IPS DF 6.9 (cell line): ENCODE data around the gene LRRC63.

ENCODE experiments used
- DNase-seq: peaks from one replicate; pipeline ENCODE4 v3.0.0-alpha.2; 2013; ENCODE audit warnings: low read depth, low spot score
- H3K27ac ChIP-seq: one replicate; pipeline ENCODE4 v1.5.1; 2013; ENCODE audit warnings: low read length, control low read depth
- H3K27me3 ChIP-seq: 2 replicates; pipeline ENCODE4 v1.6.1; 2013; ENCODE audit warnings: mild to moderate bottlenecking, low read length; ENCODE audit not compliant: control insufficient read depth, insufficient read depth
- H3K36me3 ChIP-seq: 2 replicates; pipeline ENCODE4 v1.6.1; 2013; ENCODE audit warnings: low read length; ENCODE audit not compliant: control insufficient read depth, insufficient read depth
- H3K4me1 ChIP-seq: 2 replicates; pipeline ENCODE4 v1.6.1; 2013; ENCODE audit warnings: low read length; ENCODE audit not compliant: control insufficient read depth, insufficient read depth
- H3K4me3 ChIP-seq: 2 replicates; pipeline ENCODE4 v1.5.1; 2013; ENCODE audit warnings: mild to moderate bottlenecking, low read length
- H3K9me3 ChIP-seq: 2 replicates; pipeline ENCODE4 v1.6.1; 2013; ENCODE audit warnings: low read length, inconsistent platforms; ENCODE audit not compliant: control insufficient read depth, insufficient read depth
- WGBS: extraction: QIAGEN DNeasy Blood & Tissue Kit; methylation state at CpG from one replicate; pipeline ENCODE4 v1.1.7; 2013; ENCODE audit warnings: mixed read lengths, missing lambda C conversion rate; ENCODE audit not compliant: insufficient read length, insufficient coverage; 5-methylcytosine and 5-hydroxymethylcytosine counted together

Gene LRRC63

DNA sequence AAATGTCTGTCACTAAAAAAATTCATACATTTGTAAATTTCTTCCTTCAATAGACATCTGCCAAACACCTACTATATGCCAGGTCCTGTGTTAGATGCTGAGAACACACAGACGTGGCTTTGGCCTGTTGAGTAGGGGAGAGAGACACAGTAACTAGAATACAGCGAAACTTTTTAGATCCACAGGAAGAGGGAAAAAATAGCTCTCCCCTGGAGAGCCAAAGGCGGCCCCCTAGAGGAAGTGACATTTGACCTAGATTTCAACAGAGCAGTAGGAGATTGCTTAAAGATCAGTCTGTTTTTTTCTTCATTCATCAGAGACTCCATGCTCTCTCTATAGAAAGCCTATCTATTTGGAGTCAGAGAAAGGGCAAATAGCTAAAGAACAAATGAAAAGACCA is 41.0 kb upstream of the LRRC63 start:
- Histone ChIP-seq H3K4me1 (no peaks in the 10 kb centered on the region), H3K9me3 (no peaks in the 10 kb centered on the region), H3K4me3 (no peak overlapping the region), H3K27me3 (no peaks in the 10 kb centered on the region), H3K27ac (no peak overlapping the region), H3K36me3 (no peaks in the 10 kb centered on the region)
- DNase-seq, result no peak
- no CpG with 5 or more reads among the region's 3 CpGs for WGBS

DNA sequence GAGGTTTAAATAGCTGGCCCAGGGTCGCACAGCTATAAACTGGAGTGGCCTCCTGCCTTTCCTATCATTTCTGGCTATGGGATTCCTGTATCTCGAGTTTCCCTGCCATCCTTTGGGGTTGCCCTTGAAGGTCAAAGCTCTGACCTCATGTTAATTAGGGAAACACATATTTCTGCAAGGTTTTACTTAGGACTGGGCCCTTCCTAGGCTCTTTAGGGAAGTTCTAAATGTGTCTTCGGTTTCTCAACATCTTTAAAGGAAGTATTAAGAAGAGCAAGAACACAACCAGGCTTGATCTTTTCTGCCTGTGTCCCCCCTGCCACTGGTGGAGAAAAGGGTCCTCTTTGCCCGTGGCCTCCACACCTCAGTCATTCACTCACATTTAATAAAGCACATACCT is 40.5 kb upstream of the LRRC63 start:
- WGBS, result no CpG with 5 or more reads among the region's 4 CpGs
- no peak for DNase-seq
- no peaks in the 10 kb centered on the region for H3K36me3 ChIP-seq
- H3K9me3 ChIP-seq, result no peaks in the 10 kb centered on the region
- H3K4me3 ChIP-seq, result no peak overlapping the region
- no peaks in the 10 kb centered on the region for H3K4me1 ChIP-seq
- H3K27me3 ChIP-seq, result no peaks in the 10 kb centered on the region
- no peak overlapping the region for H3K27ac ChIP-seq

DNA sequence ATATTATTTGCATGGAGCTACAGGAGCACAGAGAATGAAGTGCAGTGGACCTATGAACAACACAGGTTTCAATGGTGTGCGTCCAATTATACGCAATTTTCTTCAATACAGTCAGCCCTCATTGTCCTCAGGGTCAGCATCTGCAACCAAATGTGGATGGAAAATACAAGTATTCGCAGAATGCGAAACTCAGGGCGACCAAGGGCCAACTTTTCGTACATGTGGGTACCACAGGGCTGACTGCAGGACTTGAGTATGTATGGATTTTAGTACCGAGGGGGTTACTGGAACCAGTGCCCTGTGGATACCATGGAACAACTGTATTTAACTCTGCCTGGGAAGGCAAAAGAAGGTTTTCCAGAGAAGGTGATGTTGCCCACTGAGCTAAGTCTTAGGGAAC is 40.0 kb upstream of the LRRC63 start:
- no peak overlapping the region for H3K4me3 ChIP-seq

DNA sequence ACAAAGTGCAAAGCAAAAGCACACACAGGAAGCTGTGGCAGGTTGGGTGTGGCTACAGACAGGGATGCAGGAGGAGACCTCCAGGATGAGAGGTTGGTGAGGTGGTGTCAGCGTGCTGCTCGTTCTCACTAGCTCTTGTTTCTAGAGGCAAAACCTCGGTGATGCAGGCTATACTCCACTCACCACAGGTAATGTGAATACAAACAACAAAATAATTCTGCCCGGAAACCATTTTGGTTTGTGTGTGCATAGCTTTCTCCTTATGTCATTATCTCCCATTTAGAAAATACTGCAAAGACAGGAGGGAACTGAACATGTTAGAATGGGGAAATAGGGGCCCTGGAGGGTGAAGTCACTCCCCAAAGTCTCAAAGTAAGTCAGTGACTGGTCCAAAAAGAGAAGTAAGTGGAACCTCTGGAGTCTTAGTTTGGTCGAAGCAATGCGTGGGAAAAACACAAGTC is 39.2 kb upstream of the LRRC63 start:
- no CpG with 5 or more reads among the region's 6 CpGs for WGBS
- H3K4me1 ChIP-seq, result no peaks in the 10 kb centered on the region
- H3K9me3 ChIP-seq, result no peaks in the 10 kb centered on the region
- H3K36me3 ChIP-seq, result no peaks in the 10 kb centered on the region
- H3K27ac ChIP-seq, result no peak overlapping the region
- H3K27me3 ChIP-seq, result no peaks in the 10 kb centered on the region
- DNase-seq, result no peak
- no peak overlapping the region for H3K4me3 ChIP-seq

More for the DNA sequence above, 40.0 kb upstream of the LRRC63 start:
- Histone ChIP-seq H3K27ac (no peak overlapping the region), H3K9me3 (no peaks in the 10 kb centered on the region), H3K36me3 (no peaks in the 10 kb centered on the region), H3K4me1 (no peaks in the 10 kb centered on the region), H3K27me3 (no peaks in the 10 kb centered on the region)
- WGBS, result no CpG with 5 or more reads among the region's 7 CpGs
- DNase-seq, result no peak

DNA sequence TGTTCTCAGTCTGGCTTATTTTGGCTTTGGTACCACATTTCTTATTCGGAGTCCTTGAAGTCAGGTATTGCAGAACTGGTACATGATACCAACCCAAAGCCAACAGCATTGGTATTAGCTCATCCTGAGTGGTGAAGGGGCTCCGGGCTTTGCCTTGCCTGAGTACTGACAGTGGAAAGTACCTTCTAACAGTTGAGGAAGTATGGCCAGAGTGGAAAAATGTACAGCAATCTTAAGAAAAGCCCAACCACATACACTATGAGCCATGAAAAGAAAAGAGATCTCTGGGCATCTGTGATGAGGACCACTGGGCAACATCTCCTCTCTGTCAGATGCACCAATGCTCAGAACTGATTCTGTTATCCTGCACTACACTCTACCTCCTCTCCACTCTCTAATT is 38.1 kb upstream of the LRRC63 start:
- WGBS, result no CpG with 5 or more reads among the region's 2 CpGs
- H3K27me3 ChIP-seq, result no peaks in the 10 kb centered on the region
- H3K9me3 ChIP-seq, result no peaks in the 10 kb centered on the region
- no peaks in the 10 kb centered on the region for H3K36me3 ChIP-seq
- H3K4me1 ChIP-seq, result no peaks in the 10 kb centered on the region
- no peak overlapping the region for H3K27ac ChIP-seq
- H3K4me3 ChIP-seq, result no peak overlapping the region
- DNase-seq, result no peak

DNA sequence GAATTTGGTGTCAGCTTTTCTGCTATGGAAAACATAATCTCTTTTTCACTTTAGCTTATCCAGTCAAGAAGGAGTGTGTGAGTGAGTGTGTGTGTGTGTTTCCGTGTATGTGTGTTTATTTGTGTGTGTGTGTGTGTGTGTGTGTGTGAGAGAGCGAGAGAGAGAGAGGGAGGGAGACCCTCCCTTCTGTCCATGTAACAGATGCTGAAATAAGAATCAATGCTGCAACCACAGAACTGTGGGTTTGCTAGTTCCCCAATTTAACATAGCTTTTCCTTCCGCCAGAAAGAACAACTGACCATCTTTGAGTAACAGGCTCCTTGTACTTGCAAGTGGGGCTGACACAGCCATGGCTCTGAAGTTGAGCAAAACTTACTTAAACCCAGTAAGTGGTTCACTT is 35.0 kb upstream of the LRRC63 start:
- Histone ChIP-seq H3K4me1 (no peaks in the 10 kb centered on the region; the same call in 1 of the 2 replicates), H3K4me3 (no peak overlapping the region), H3K27me3 (no peaks in the 10 kb centered on the region), H3K9me3 (no peaks in the 10 kb centered on the region), H3K27ac (no peak overlapping the region), H3K36me3 (no peaks in the 10 kb centered on the region)
- DNase-seq, result no peak
- WGBS, result no CpG with 5 or more reads among the region's 3 CpGs

DNA sequence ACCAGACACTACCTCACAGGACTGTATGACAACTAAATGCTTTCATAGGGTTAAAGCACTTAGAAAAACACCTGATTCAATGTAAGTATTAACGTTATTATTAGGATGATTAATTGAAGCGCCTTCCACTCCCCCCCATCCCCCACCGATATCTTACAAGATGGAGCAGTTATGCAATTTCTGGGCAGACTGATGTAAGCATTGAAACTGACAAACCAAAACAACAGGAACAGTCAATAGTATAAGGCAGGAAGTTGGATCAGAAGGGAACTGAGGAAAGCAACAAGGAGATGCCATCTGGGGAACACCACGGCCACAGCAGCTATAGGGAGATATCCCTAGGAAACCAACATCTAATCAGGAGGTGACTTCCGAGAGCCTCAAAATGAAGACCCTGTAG is 33.6 kb upstream of the LRRC63 start:
- no peak for DNase-seq
- no peaks in the 10 kb centered on the region for H3K27me3 ChIP-seq
- no peak overlapping the region for H3K4me3 ChIP-seq
- no peaks in the 10 kb centered on the region for H3K36me3 ChIP-seq
- no peak overlapping the region for H3K27ac ChIP-seq
- WGBS, result no CpG with 5 or more reads among the region's 5 CpGs
- H3K4me1 ChIP-seq, result no peaks in the 10 kb centered on the region; the same call in 1 of the 2 replicates
- H3K9me3 ChIP-seq, result no peaks in the 10 kb centered on the region

DNA sequence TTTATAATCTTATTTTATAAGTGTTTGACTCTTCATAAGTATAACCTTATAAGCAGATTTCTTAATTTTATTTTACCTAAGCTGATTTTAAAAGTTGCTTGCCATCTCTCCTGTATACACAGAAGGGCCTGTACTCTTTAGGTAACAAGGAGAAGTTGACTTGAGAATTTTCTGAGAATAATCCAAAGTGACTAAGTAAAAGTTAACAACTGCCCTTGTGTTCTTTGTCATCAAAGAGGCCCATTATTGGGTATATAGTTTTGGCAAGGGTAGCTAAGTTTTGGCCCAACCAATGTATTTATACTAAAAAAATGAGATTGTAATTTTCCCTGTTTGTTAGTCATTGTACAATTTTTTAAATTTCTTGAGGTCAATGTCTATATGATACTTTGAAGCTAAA is 32.9 kb upstream of the LRRC63 start:
- Histone ChIP-seq H3K4me1 (no peaks in the 10 kb centered on the region; the same call in 1 of the 2 replicates), H3K27me3 (no peaks in the 10 kb centered on the region), H3K36me3 (no peaks in the 10 kb centered on the region), H3K9me3 (no peaks in the 10 kb centered on the region), H3K4me3 (no peak overlapping the region), H3K27ac (no peak overlapping the region)
- no peak for DNase-seq

DNA sequence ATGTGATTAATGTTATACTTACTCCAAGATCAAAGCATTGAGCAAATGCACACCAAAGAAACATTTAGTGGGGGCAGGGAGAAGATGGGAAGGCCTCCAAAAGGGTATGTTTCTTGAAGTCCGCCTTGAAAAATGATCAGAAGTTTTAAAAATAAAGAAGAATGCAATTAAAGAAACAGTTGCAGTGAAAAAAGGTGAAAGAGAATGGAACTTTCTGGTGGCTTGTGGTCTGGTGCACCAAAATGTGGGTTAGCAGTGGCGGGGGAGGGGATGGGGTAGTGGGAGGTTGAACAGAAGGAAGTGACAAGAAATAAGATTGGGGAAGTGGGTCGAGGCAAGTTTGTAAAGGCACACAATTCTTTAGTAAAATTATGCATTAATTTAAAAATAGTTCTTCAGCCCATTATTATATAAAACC is 32.2 kb upstream of the LRRC63 start:
- WGBS, result no CpG with 5 or more reads among the region's 3 CpGs
- Histone ChIP-seq H3K4me3 (no peak overlapping the region), H3K9me3 (no peaks in the 10 kb centered on the region), H3K4me1 (no peaks in the 10 kb centered on the region; the same call in 1 of the 2 replicates), H3K27me3 (no peaks in the 10 kb centered on the region), H3K36me3 (no peaks in the 10 kb centered on the region), H3K27ac (no peak overlapping the region)
- no peak for DNase-seq

DNA sequence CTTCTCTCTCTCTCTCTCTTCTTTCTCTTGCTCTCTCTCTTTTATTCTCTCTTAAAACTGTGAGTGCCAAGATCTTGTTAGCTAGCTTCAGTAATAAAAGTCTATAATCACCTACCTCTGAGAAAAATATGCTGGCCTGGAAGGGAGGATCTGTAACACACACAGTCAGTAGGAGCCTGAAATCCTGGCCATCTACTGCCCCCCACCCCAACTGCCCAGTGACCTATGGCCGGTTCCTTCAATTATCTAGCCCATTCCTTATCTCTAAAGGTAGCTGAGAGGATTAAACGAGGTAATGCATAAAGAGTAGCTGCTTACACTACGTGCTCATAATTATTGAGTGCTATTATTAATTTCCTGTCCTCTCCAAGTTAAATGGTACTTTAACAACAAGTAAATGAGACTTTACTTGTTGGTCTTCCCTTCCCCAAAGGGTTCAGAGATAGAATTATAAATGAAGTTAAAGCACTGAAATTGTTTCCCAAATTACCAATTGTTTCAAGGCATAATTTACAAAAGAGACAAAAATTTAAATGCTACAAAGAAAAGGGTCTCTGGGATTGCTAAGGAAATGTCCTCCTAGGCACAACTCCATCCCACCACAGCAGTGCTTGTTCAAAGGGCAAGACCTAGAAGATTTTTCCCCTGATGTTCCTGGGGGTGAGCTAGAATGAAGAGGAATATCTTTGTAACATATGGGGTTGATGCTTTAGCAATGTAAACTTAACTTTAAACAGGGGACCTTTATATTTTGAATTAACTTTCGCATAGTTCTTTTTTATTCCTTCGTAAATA is 31.6 kb upstream of the LRRC63 start:
- Histone ChIP-seq H3K27me3 (no peaks in the 10 kb centered on the region), H3K4me1 (no peaks in the 10 kb centered on the region; the same call in 1 of the 2 replicates), H3K4me3 (no peak overlapping the region), H3K36me3 (no peaks in the 10 kb centered on the region), H3K9me3 (no peaks in the 10 kb centered on the region), H3K27ac (no peak overlapping the region)
- 100% methylated on average over 1 of the region's 5 CpGs for WGBS
- DNase-seq, result no peak

DNA sequence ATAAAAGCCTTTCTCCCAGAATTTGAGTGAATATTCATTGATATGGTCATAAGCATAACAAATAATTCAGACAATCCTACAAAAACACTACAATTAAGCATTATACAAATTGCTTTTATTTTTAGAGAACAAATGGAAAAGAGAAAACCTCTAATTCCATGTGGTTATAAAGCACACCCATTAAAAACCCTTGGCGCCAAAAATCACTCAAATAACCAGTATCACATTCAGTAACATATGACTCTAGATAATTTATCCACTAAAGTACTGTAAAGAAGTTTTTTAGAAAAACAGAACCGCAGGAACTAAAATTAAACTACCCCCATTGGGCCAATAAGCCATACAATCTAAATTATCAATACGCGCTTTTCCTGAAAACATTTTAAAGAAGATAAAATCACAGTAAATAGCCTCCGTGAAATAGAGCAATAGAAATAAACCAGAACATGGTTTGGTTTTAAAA is 30.3 kb upstream of the LRRC63 start:
- Histone ChIP-seq H3K4me3 (no peak overlapping the region), H3K4me1 (no peaks in the 10 kb centered on the region; the same call in 1 of the 2 replicates), H3K27me3 (no peaks in the 10 kb centered on the region), H3K36me3 (no peaks in the 10 kb centered on the region), H3K27ac (no peak overlapping the region), H3K9me3 (no peaks in the 10 kb centered on the region)
- no CpG with 5 or more reads among the region's 5 CpGs for WGBS
- no peak for DNase-seq
